Esophagus muscularis mucosa (tissue), 3 donors: ENCODE results near the gene LCNL1.

Experiments
- CTCF ChIP-seq, 3 experiments: fragments of 200-600 bp in 2 of 3; fragments of 450-650 bp in 1 of 3; sonication (generic) in 2 of 3; IDR thresholded peaks; one replicate each; pipeline ENCODE4 v1.5.1; 2017 to 2019; ENCODE audit warnings: antibody characterized with exemption in 3 of 3, mild to moderate bottlenecking in 2 of 3, moderate library complexity in 1 of 3
- POLR2AphosphoS5 ChIP-seq, 2 donors: sonication (generic); formaldehyde crosslinking; IDR thresholded peaks; one replicate each; pipeline ENCODE4 v1.6.1; 2017; ENCODE audit warnings: antibody characterized with exemption in 2 of 2

GRCh38 chr9:136947955-136948510 lies 34.8 kb upstream of the LCNL1 start:
- TF ChIP-seq CTCF (IDR thresholded peaks at IDR 0.05) (peak; percentile 21 to 39 (median 27)), POLR2AphosphoS5 (IDR thresholded peaks at IDR 0.05) (no peak)
